ENCODE measurements around the gene SH2D5.

Gene SH2D5

GRCh38 chr1:20732588-20733359 is at the start of gene SH2D5:
SH2D5 (minus strand) TSS chr1:20732703; CDS start chr1:20728044, 4,659 bp downstream.
- DNase-seq = peak; percentile 34

DNA sequence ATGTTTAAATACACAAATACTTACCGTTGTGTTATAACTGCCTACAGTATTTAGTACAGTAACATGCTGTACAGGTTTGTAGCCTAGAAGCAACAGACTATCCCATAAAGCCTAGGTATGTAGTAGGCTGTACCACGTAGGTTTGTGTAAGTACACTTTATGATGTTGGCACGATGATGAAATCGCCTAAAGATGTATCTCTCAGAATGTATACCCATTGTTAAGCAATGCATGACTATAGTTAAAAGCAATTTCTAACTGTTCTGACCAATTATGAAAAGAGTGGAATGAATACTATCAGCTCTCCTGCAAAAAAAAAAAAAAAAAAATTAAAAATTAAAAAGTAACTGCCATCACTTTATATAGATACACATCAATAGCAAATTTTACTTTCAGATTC is 43.2 kb upstream of the SH2D5 start:
- DNase-seq = no peak

- DNase-seq = no peak
Measured at GRCh38 chr1:20771780-20772179, 39.3 kb upstream of the SH2D5 start.

GRCh38 chr1:20770314-20771087 is 38.0 kb upstream of the SH2D5 start:
- no peak for DNase-seq

DNA sequence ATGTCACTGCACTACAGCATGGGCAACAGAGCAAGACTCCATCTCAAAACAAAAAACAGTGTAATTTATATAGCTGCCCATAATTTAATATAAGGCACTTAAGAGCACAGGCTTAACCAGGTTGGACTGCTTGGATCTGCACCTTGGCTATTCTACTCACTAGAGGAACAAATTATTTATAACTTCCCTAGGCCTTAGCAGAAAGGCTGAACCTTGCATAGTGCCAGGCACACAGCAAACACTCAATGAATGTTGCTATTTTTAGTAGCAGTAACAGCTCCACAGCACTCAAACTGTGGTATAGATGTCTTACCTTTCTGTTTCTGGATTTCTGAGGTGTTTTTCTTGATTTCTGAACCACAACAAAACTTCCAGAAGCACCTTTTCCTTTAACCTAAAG is 34.8 kb upstream of the SH2D5 start:
- no peak for DNase-seq

GRCh38 chr1:20763417-20763816 is 30.9 kb upstream of the SH2D5 start:
- no peak for DNase-seq

GRCh38 chr1:20760322-20760721 is 27.8 kb upstream of the SH2D5 start:
- no peak for DNase-seq

DNA sequence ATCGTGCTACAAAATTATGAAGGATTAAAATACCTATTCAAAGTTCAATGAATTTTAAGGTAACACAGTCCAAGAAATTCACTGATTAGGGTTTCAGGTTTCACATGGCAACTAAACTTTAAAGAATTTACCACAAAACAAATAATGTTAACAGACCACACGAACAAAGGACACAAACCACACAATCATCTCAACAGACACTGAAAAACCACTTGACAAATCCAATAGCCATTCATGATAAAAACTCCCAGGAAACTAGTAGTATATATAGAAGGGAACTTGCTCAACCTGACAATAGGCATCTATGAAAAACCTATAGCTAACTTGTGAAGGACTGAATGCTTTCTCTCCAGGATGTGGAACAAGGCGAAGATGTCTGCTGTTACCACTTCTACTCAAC is 21.1 kb upstream of the SH2D5 start:
- no peak for DNase-seq

GRCh38 chr1:20751462-20751990 is 19.0 kb upstream of the SH2D5 start:
- no peak for DNase-seq

- no peak for DNase-seq
Measured at GRCh38 chr1:20742671-20743070, 10.2 kb upstream of the SH2D5 start.

- no peak for DNase-seq
Measured at GRCh38 chr1:20740781-20741180, 8.3 kb upstream of the SH2D5 start.

GRCh38 chr1:20739225-20739624 is 6.7 kb upstream of the SH2D5 start:
- DNase-seq = no peak

- no peak for DNase-seq
Measured at GRCh38 chr1:20735581-20736111, 3.1 kb upstream of the SH2D5 start.

- DNase-seq = no peak
Measured at GRCh38 chr1:20733360-20733975, 965 bp upstream of the SH2D5 start.

GRCh38 chr1:20732071-20732587 is 374 bp downstream of the SH2D5 start:
- peak; percentile 15 for DNase-seq

GRCh38 chr1:20731057-20731991 is 1.2 kb downstream of the SH2D5 start:
- no peak for DNase-seq

DNA sequence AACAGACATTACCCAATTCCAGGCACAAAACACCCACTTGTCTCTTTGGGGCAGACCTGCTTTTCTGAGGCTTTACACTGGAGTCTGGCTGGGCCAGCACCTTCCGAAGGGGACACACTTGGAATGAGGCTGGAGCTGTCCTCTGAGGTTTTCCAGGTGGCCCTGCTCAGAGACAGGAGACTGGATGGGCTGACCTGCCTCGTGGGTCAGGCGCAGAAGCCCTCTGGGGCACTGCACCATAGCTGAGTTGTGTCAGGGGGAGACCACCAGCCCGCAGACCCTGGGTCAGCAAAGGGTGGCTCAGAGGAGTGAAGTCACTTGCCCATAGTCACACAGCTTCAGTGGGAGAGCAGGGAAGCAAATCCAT is 1.8 kb downstream of the SH2D5 start:
- no peak for DNase-seq

- no peak for DNase-seq
Measured at GRCh38 chr1:20729990-20730689, 2.4 kb downstream of the SH2D5 start.

- no peak for DNase-seq
Measured at GRCh38 chr1:20729155-20729931, 3.2 kb downstream of the SH2D5 start.

- DNase-seq = no peak
Measured at GRCh38 chr1:20728371-20729154, 3.9 kb downstream of the SH2D5 start.
